ENCODE data around the gene EXOC3L4.

- no peak for TF ChIP-seq CTCF (IDR thresholded peaks at IDR 0.05)
- no peak for TF ChIP-seq EZH2 (IDR thresholded peaks at IDR 0.05; ENCODE audit: borderline replicate concordance, insufficient read depth, low read depth, low read length, poor library complexity, severe bottlenecking)
These were observed 39.9 kb downstream of the EXOC3L4 start for GRCh38 chr14:103134405-103134804.

All from B cell (primary cell).